K562 (cell line): ENCODE data around the gene TRABD. TPM values are rescaled to one million over a fixed set of nuclear protein-coding genes. Genes with fewer than 3 reads are reported as not detected.
A peak's percentile ranks its signal among the peaks of the same experiment; 100 is the strongest.

Source experiments
- ARID4B ChIP-seq: sonication (generic); formaldehyde crosslinking; IDR thresholded peaks from 2 replicates; pipeline ENCODE4 v1.8.0; 2022; ENCODE audit warnings: mild to moderate bottlenecking, missing genetic modification reagents
- BCL6 ChIP-seq: fragments of 250-450 bp; sonication (Bioruptor Pico); IDR thresholded peaks from 2 replicates; pipeline ENCODE4 v1.4.0; 2020
- CBFA2T2 ChIP-seq: fragments of 450-650 bp; conservative IDR thresholded peaks from 2 replicates; pipeline ENCODE4 v1.6.1; 2017; ENCODE audit warnings: mild to moderate bottlenecking
- CCAR2 ChIP-seq: fragments of 200-400 bp; formaldehyde crosslinking; IDR thresholded peaks from 2 replicates; pipeline ENCODE4 v1.6.1; 2017; ENCODE audit warnings: mild to moderate bottlenecking, low read depth, low read length
- CTCFL ChIP-seq: IDR thresholded peaks from 2 replicates; pipeline ENCODE4 v1.6.1; 2011; ENCODE audit warnings: borderline replicate concordance, low read depth, mild to moderate bottlenecking, moderate library complexity, low read length; ENCODE audit not compliant: insufficient read depth, poor library complexity, severe bottlenecking
- DDX20 ChIP-seq: fragments of 450-650 bp; IDR thresholded peaks from 2 replicates; pipeline ENCODE4 v1.6.1; 2016; ENCODE audit warnings: missing genetic modification characterization, low read depth, mild to moderate bottlenecking, missing compliant biosample characterization, moderate library complexity
- GTF2A2 ChIP-seq: IDR thresholded peaks from 2 replicates; pipeline ENCODE4 v1.6.1; 2016; ENCODE audit warnings: mild to moderate bottlenecking, missing genetic modification characterization, missing compliant biosample characterization
- HDAC6 ChIP-seq: IDR thresholded peaks from 2 replicates; pipeline ENCODE4 v1.6.1; 2012; ENCODE audit warnings: low read depth, mild to moderate bottlenecking, control low read depth, inconsistent platforms, low read length, moderate library complexity
- PHF8 ChIP-seq: fragments of 200-600 bp; sonication (generic); IDR thresholded peaks from 2 replicates; pipeline ENCODE4 v1.6.1; 2012; ENCODE audit warnings: mixed run types, mild to moderate bottlenecking, inconsistent platforms, low read length, moderate library complexity, borderline replicate concordance
- REST ChIP-seq, 2 experiments: fragments of 450-650 bp; formaldehyde crosslinking in 1 of 2; IDR thresholded peaks; 2 replicates each; pipeline versions ENCODE4 v1.4.0 to v1.6.1; 2014 to 2020; ENCODE audit warnings: mild to moderate bottlenecking in 2 of 2, borderline replicate concordance in 1 of 2, low read depth in 1 of 2
- RUNX1 ChIP-seq: sonication (generic); IDR thresholded peaks from 2 replicates; pipeline ENCODE4 v1.6.1; 2016; ENCODE audit warnings: antibody characterized with exemption, low read depth
- TRIM28 ChIP-seq: fragments of 450-650 bp; IDR thresholded peaks from 2 replicates; pipeline ENCODE4 v1.6.1; 2017
- USF1 ChIP-seq: sonication (generic); formaldehyde crosslinking; IDR thresholded peaks from 2 replicates; pipeline ENCODE4 v1.9.0; 2022; ENCODE audit warnings: mild to moderate bottlenecking, missing genetic modification reagents
- polyA plus RNA-seq, 8 experiments: library from polyadenylated mRNA; depleted of rRNA in 4 of 8; stranded (reverse) in 5 of 8; unstranded in 3 of 8; fragments of >200 nt; fragmentation: Nextera tagmentation in 2 of 8; fragmentation: Illumina TruSeq in 1 of 8; extraction: Ambion mirVana in 2 of 8; extraction: Trizol in 1 of 8; gene quantifications; 2 replicates each; pipeline versions ENCODE4 v1.2.1 to v1.2.3, GENCODE V29; 2011 to 2014; ENCODE audit warnings: inconsistent platforms in 1 of 8, missing spikeins in 1 of 8
- total RNA-seq, 7 experiments: library from RNA; depleted of rRNA in 6 of 7; stranded (reverse); fragments of >200 nt in 6 of 7; fragmentation: Illumina TruSeq in 2 of 7; extraction: Trizol in 2 of 7; gene quantifications; 2 replicates each; pipeline versions ENCODE4 v1.2.1 to v1.2.3, GENCODE V29; 2011 to 2021; ENCODE audit warnings: low replicate concordance in 1 of 7

TRABD gene
- total and polyA plus RNA-seq, 9 of the 15 experiments (the other 6 are each of a cell fraction or from before 2014, with no cell fraction given) = 0.08 to 62.9 (median 14.0) TPM

GRCh38 chr22:50206599-50206998, 20.9 kb downstream of the TRABD start (continued):
- no peak for TF ChIP-seq DDX20 (tag)
- no peak for TF ChIP-seq GTF2A2 (tag)
- no peak for TF ChIP-seq TRIM28
- peak; percentile 45; the same call in 1 of the 2 replicates for TF ChIP-seq USF1
- TF ChIP-seq REST (IDR thresholded peaks at IDR 0.05; ENCODE audit: borderline replicate concordance) = no peak
- TF ChIP-seq REST (CRISPR knock-in tag; IDR thresholded peaks at IDR 0.05; ENCODE audit: low read depth) = no peak
- no peak for TF ChIP-seq RUNX1
- TF ChIP-seq CBFA2T2 = no peak
- TF ChIP-seq PHF8 = no peak
- no peak for TF ChIP-seq ARID4B
- TF ChIP-seq CTCFL = peak; percentile 36
- no peak for TF ChIP-seq CCAR2
- TF ChIP-seq HDAC6 = no peak
- TF ChIP-seq BCL6 (CRISPR knock-in tag) = no peak
